ENCODE results near the gene DIS3L2. TPM values are rescaled to one million over a fixed set of nuclear protein-coding genes. Genes with fewer than 3 reads are reported as not detected.

Gene DIS3L2
- total RNA-seq, 2 experiments from 2014 or later: 20.2 to 20.6 TPM

- Histone ChIP-seq H2AFZ (ENCODE audit: low read length) (no peak overlapping the region), H3K9me2 (ENCODE audit: insufficient read depth, low read length) (no peaks in the 10 kb centered on the region), H3K4me1 (ENCODE audit: insufficient read depth, low read length, poor library complexity, severe bottlenecking) (peaks cover 15% of the 10 kb centered on the region), H4K20me1 (ENCODE audit: insufficient read depth, low read length) (no peaks in the 10 kb centered on the region), H3K27ac (ENCODE audit: low read depth, low read length, poor library complexity, severe bottlenecking) (no peak overlapping the region), H3K9me3 (ENCODE audit: low read length) (no peaks in the 10 kb centered on the region), H3K4me3 (ENCODE audit: low read depth, low read length, poor library complexity, severe bottlenecking) (no peak overlapping the region), H3K79me2 (ENCODE audit: insufficient read depth, low read depth, low read length) (no peaks in the 10 kb centered on the region), H3K4me2 (ENCODE audit: low read length) (no peak overlapping the region), H3K36me3 (ENCODE audit: insufficient read depth, low read length) (no peaks in the 10 kb centered on the region)
- TF ChIP-seq CTCF (conservative IDR thresholded peaks at IDR 0.05; ENCODE audit: low read length) (no peak), EZH2phosphoT487 (IDR thresholded peaks at IDR 0.05; ENCODE audit: borderline replicate concordance, low read depth, low read length) (no peak)
- no peak for DNase-seq (ENCODE audit: low spot score)
- intact Hi-C loops (cut with micrococcal nuclease; ENCODE audit: unreplicated experiment): no loop called here
- BruUV-seq (replicated peaks): no TSS peak
- CTCF ChIA-PET (ENCODE audit: unreplicated experiment): no interaction called here
- POLR2A ChIA-PET: interaction anchor here (0.9 kb wide), 1 partner anchor 116 kb away, joined by 4 read pairs; no protein-coding TSS in a partner anchor
Measured at GRCh38 chr2:232242316-232242715, 280.8 kb downstream of the DIS3L2 start.

- DNase-seq (ENCODE audit: low spot score): no peak
- Histone ChIP-seq H3K9me2 (ENCODE audit: insufficient read depth, low read length) (no peaks in the 10 kb centered on the region), H3K4me3 (ENCODE audit: low read depth, low read length, poor library complexity, severe bottlenecking) (no peak overlapping the region), H3K79me2 (ENCODE audit: insufficient read depth, low read depth, low read length) (no peaks in the 10 kb centered on the region), H3K9me3 (ENCODE audit: low read length) (no peaks in the 10 kb centered on the region), H3K4me1 (ENCODE audit: insufficient read depth, low read length, poor library complexity, severe bottlenecking) (no peaks in the 10 kb centered on the region), H3K27ac (ENCODE audit: low read depth, low read length, poor library complexity, severe bottlenecking) (no peak overlapping the region), H3K4me2 (ENCODE audit: low read length) (no peak overlapping the region), H3K36me3 (ENCODE audit: insufficient read depth, low read length) (no peaks in the 10 kb centered on the region), H4K20me1 (ENCODE audit: insufficient read depth, low read length) (no peaks in the 10 kb centered on the region), H2AFZ (ENCODE audit: low read length) (no peak overlapping the region)
- ChIA-PET POLR2A (interaction anchor here (0.7 to 1.3 kb wide), 2 partner anchors 11 to 14 kb away, joined by 3 to 4 read pairs; no protein-coding TSS in a partner anchor), CTCF (ENCODE audit: unreplicated experiment) (interaction anchor here (0.9 kb wide), 1 partner anchor 12 kb away, joined by 3 read pairs; no protein-coding TSS in a partner anchor)
- TF ChIP-seq EZH2phosphoT487 (IDR thresholded peaks at IDR 0.05; ENCODE audit: borderline replicate concordance, low read depth, low read length): no peak
- TF ChIP-seq CTCF (conservative IDR thresholded peaks at IDR 0.05; ENCODE audit: low read length): no peak
- no TSS peak for BruUV-seq (replicated peaks)
- intact Hi-C loops (cut with micrococcal nuclease; ENCODE audit: unreplicated experiment): no loop called here
Measured at GRCh38 chr2:232245111-232245510, 283.6 kb downstream of the DIS3L2 start.

- Histone ChIP-seq H3K79me2 (ENCODE audit: insufficient read depth, low read depth, low read length) (no peaks in the 10 kb centered on the region), H3K36me3 (ENCODE audit: insufficient read depth, low read length) (no peaks in the 10 kb centered on the region), H3K27ac (ENCODE audit: low read depth, low read length, poor library complexity, severe bottlenecking) (no peak overlapping the region), H3K9me2 (ENCODE audit: insufficient read depth, low read length) (no peaks in the 10 kb centered on the region), H2AFZ (ENCODE audit: low read length) (no peak overlapping the region), H3K4me3 (ENCODE audit: low read depth, low read length, poor library complexity, severe bottlenecking) (no peak overlapping the region), H3K4me2 (ENCODE audit: low read length) (no peak overlapping the region), H3K4me1 (ENCODE audit: insufficient read depth, low read length, poor library complexity, severe bottlenecking) (no peaks in the 10 kb centered on the region), H4K20me1 (ENCODE audit: insufficient read depth, low read length) (no peaks in the 10 kb centered on the region), H3K9me3 (ENCODE audit: low read length) (no peaks in the 10 kb centered on the region)
- ChIA-PET POLR2A (interaction anchor here (1.5 kb wide), 1 partner anchor 11 kb away, joined by 5 read pairs; no protein-coding TSS in a partner anchor), CTCF (ENCODE audit: unreplicated experiment) (no interaction called here)
- DNase-seq (ENCODE audit: low spot score): no peak
- no TSS peak for BruUV-seq (replicated peaks)
- intact Hi-C loops (cut with micrococcal nuclease; ENCODE audit: unreplicated experiment): no loop called here
- TF ChIP-seq EZH2phosphoT487 (IDR thresholded peaks at IDR 0.05; ENCODE audit: borderline replicate concordance, low read depth, low read length) (no peak), CTCF (conservative IDR thresholded peaks at IDR 0.05; ENCODE audit: low read length) (no peak)
Measured at GRCh38 chr2:232246245-232246644, 284.7 kb downstream of the DIS3L2 start.

All from OCI-LY7 (cell line).